ENCODE measurements around the gene TACR2.

Gene TACR2

DNA sequence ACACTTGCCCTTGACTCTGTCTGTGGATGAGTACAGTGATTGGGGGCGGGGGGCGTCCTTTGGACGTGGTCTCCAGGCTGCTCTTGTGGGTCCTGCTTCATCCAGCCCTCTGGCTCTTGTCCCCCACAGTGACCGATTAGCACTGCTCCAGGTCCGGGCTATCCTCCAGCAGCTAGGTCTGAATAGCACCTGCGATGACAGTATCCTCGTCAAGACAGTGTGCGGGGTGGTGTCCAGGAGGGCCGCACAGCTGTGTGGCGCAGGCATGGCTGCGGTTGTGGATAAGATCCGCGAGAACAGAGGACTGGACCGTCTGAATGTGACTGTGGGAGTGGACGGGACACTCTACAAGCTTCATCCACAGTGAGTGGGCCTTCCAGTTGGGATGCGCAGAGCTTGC is 18.3 kb downstream of the TACR2 start:
- no peak for DNase-seq

DNA sequence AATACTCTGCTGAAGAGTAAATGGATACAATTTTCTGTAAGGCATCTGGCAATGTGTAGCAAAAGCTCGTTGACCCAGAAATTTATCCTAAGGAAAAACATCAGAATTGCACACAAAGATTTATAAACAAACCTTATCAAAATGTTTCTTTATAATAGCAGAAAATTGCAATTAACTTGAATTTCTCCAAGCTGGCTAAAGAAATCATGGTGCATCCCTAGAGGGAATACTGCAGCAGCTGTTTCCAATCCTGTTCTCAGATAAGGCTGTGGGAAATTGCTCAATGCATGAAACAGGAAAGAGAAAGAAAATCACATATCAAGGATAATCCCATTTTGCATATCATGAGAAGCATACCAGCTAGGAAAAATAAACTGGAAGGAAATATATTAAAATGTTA is 18.7 kb downstream of the TACR2 start:
- DNase-seq, result peak; percentile 24

- no peak for DNase-seq
These were observed 22.7 kb downstream of the TACR2 start for GRCh38 chr10:69394020-69394419.

- DNase-seq, result peak; percentile 77
These were observed 24.2 kb downstream of the TACR2 start for GRCh38 chr10:69392481-69393000.

GRCh38 chr10:69391158-69391557 is 25.6 kb downstream of the TACR2 start:
- DNase-seq, result no peak

GRCh38 chr10:69389827-69390490 is 26.8 kb downstream of the TACR2 start:
- peak; percentile 65 for DNase-seq

DNA sequence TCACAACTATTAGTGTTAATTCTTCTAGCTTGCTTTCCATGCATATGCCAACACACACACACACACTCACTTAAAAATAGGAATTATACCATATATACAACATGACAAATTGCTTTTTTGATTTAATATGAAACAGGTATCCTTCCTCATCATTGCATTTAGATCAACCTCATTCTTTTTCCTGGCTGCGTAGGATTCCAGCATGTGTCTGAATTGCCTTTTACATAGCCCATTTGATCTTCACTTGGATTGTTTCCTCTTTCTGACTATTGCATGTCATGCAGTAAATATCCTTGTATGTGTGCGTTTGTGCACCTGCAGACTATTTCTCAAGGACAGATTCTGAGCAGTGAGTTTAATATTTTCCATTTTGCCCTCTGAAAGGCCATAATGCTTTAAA is 28.2 kb downstream of the TACR2 start:
- no peak for DNase-seq

DNA sequence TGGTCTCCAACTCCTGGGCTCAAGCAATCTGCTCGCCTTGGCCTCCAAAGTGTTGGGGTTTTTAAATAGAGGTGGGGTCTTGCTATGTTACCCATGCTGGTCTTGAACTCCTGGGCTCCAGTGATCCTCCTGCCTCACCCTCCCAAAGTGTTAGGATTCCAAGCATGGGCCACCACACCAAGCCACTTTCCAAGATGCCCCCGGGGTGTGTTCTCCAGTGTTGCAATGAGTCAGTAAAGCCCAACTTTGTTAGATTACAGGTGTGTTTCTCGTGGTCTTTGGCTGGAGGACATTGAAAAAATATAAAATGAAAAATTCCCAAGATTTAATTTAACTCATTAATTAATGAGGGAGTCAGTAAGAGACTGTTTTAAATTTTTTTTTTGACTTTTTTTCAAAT is 29.2 kb downstream of the TACR2 start:
- DNase-seq, result no peak

DNA sequence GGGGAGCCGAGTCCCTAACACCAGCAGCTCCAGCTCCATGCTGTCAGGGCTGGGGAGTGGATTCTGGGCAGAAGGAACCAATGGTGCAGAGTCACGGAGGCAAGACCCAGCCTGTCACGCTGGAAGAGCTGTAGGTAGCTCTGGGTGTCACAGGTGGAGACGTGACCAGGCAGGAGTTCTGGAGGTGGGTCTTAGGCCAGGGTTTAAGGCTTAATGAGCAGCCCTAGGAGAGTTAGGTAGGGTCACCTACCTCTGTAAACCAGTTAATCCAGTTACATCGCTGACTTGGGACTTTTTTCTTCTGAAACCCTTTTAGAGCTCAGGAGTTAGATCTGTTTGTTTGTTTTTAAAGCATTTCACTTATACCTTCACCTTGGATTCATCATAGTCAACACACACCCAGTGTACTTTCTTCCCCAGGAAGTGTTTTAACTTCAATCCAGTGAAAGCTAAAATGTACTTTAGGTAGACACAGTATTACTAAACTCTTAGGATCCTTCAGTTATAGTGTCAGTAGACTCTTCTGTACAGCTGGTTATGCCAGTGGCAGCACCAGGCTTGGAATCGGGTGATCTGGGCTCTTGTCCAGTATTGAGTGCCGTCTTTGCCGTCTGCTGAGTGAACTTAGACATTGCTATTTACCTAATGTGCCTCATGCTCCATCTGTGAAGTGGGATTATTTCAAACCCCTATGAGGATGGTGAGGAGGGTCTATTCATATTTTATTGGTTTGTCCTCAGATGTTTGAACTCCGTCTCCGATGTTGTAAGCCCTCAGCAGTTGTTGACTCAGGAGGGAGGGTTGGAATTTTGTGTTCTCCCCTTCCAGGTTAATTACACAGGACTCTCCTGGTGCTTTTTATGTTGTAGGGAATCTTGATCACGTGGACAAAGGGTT is 31.0 kb downstream of the TACR2 start:
- DNase-seq, result no peak

- no peak for DNase-seq
These were observed 32.4 kb downstream of the TACR2 start for GRCh38 chr10:69384320-69384719.

GRCh38 chr10:69383558-69383957 is 33.2 kb downstream of the TACR2 start:
- DNase-seq, result peak; percentile 57

DNA sequence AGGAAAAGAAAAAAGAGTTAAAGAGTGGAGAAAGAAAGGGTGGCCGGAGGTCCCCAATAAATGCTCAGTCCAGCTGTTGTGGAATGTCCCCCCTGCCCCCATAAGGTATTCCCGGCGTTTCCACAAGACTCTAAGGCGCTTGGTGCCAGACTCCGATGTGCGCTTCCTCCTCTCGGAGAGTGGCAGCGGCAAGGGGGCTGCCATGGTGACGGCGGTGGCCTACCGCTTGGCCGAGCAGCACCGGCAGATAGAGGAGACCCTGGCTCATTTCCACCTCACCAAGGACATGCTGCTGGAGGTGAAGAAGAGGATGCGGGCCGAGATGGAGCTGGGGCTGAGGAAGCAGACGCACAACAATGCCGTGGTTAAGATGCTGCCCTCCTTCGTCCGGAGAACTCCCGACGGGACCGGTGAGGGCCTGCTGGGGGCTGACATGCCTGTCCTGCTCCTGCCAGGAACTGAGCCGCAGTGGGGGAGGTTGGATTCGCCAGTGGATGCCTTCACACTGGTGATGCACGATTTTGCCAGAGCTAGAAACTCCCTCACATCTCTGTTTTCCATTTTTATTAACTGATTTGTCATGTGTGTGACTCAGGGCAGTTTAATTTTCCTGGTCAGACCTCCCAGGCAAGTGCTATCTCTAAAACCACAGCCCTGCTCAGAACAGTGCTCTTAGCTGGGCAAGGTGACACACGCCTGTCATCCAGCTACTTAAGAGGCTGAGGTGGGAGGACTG is 34.2 kb downstream of the TACR2 start:
- peak; percentile 93 for DNase-seq

DNA sequence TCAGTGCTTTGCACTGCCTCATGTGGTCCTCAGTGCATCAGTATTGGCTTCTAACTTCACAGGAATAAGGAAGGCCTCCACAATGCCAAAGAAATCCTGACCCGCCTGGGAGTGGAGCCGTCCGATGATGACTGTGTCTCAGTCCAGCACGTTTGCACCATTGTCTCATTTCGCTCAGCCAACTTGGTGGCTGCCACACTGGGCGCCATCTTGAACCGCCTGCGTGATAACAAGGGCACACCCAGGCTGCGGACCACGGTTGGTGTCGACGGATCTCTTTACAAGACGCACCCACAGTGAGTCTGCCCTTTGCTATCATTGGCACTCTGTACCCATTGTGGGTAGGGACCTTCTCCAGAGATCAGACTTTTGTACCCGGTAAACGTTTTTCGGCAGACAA is 36.9 kb downstream of the TACR2 start:
- no peak for DNase-seq

DNA sequence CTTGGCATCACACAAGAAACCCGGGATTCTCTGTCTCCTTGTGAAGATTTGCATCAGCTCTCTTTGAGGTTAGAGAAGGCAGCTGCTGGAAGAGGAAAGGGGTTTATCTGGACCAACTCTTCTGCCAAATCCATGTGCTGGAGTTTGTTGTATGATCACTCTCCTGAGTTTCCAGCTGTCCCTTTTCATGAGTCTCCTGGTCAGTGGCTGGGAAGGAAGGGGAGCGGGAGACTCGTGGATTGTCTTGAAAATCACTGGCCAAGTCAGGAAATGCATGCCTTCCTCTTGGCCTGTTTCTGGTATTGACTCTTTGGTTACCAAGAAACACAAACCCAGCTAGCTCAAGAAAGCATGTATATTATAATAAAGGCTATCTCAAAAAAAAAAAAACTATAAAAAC is 38.8 kb downstream of the TACR2 start:
- DNase-seq, result no peak

DNA sequence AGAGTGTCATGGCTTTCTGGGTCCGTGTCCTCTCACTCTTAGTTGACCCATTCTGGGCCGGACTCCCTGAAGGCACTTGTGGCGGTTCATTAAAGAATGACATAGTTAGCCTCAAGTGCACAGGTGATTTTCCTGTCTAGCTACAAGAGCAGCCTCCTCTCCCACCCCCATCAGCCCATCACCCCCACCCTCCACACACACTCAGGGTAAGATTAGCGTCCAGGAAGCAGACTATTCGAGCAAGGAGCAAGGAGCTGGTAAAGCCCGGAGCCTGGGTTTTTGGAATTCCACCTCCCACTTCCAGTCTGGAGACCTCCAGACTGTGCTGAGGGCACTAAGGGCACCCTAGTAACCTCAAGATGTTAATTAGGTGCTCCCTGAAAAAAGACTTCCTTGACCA is 39.5 kb downstream of the TACR2 start:
- no peak for DNase-seq

GRCh38 chr10:69376662-69377061 is 40.1 kb downstream of the TACR2 start:
- no peak for DNase-seq

GRCh38 chr10:69375307-69376151 is 41.2 kb downstream of the TACR2 start:
- DNase-seq, result no peak

DNA sequence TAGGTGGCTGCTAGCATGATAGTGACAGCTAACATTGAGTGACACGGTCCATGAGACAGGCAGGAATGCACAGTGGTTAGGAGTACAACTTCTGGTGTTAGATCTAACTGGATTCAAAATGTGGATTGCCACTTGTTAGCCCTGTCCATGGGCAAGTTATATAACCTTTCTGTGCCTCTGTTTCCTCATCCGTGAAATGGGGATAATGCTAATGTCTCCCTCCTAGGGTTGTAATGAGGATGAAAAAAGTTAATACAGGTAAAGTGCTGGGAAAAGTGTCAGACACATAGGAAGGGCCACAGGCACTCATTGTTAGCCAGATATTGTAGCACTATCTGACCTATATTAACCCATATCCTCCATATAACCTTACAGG is 41.8 kb downstream of the TACR2 start:
- no peak for DNase-seq

DNA sequence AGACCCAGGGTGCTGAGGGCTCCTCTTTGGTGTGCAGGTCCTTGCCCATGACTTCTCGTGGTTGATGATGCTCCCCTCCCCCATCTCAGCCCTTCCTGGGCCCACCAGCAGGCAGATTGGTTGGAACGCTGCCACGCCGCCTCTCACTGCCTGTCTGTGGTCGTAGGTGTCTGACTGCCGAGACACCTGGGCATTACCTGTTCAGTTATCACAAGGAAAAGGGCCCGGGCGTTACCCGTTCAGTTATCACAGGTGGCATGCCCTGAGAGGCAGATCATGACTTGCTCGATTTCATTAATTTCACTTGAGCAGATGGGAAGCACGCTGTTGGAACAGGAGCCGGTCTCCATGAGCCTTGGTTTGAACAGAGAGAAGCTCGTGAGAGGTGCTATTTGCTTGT is 42.5 kb downstream of the TACR2 start:
- no peak for DNase-seq

GRCh38 chr10:69372126-69372980 is 44.4 kb downstream of the TACR2 start:
- peak; percentile 67 for DNase-seq

DNA sequence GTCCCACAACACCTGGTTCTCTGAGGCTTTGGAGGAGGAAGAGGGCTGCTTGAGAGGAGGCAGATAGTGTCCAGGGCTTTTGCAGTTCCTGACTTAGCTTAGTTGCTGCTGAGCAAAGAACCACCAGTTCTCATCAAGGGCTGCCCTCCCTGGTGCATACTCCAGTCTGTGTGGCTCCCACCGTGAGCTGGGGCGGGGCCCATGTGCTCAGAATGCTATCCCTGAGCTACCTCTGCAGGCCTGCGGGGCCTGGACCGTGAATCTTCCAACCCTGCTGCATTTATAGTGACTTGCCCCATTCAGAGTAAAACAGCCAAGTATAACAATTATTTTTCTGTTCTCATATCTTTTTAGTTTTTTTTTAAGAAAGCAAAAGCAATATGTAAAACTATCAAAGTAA is 49.2 kb downstream of the TACR2 start:
- DNase-seq, result no peak

DNA sequence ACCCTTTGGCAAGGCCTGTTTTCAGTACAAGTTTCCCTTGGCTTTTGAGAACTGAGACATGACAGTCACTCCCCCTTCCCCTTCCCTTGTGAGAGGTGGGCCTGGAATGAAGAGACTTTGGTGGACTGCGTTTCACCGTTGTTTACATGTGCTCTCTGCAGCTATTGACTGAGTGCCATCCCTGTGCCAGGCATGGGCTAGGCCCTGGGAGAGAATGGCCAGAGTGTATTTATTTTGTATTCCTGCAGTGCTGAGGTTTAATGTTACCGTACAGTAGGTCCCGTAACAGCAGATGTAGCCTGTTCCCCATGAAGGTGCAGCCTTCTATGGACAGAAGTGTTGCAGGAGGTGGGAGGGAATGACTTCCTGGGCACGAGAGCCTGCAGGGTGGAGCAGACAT is 50.0 kb downstream of the TACR2 start:
- no peak for DNase-seq
